H1 (cell line): Measurements from ENCODE around the gene ANKRD17. TPM values are rescaled to one million over a fixed set of nuclear protein-coding genes. Genes with fewer than 3 reads are reported as not detected.

Experiments used
- CTCF ChIA-PET: fragments of 300-600 bp; sonication (Branson Sonifier 250); formaldehyde crosslinking; loops from one replicate; lab custom pipeline; 2021; ENCODE audit not compliant: partially characterized antibody; lab: Charles Lee
- POLR2A ChIA-PET: fragments of 300-600 bp; sonication (Branson Sonifier 250); formaldehyde crosslinking; loops from one replicate; lab custom pipeline; 2021; ENCODE audit warnings: inconsistent platforms; ENCODE audit not compliant: partially characterized antibody; lab: Charles Lee
- DNase-seq, 2 experiments: peaks; one replicate each; pipeline versions ENCODE4 v3.0.0 to v3.0.0-alpha.2; 2010 to 2022; ENCODE audit warnings: low spot score in 2 of 2, low read depth in 1 of 2, mixed read lengths in 1 of 2
- FAIRE-seq: peaks from 2 replicates; lab custom pipeline; 2011; peaks lifted over from hg19 to GRCh38; lab: Jason Lieb, UNC
- H2AFZ ChIP-seq: 2 replicates; pipeline ENCODE4 v1.8.1; 2012; ENCODE audit warnings: low read length, inconsistent platforms
- H2AK5ac ChIP-seq: 2 replicates; pipeline ENCODE4 v1.6.1; 2013; ENCODE audit warnings: low read depth, low read length
- H2BK120ac ChIP-seq: replicated peaks from 2 replicates; pipeline ENCODE3; 2013; ENCODE audit warnings: low read depth, low read length, inconsistent platforms
- H2BK12ac ChIP-seq: 2 replicates; pipeline ENCODE4 v1.6.1; 2013; ENCODE audit warnings: low read depth, low read length
- H2BK15ac ChIP-seq: 2 replicates; pipeline ENCODE4 v1.6.1; 2013; ENCODE audit warnings: low read length
- H2BK20ac ChIP-seq: 2 replicates; pipeline ENCODE4 v1.6.1; 2013; ENCODE audit warnings: low read length
- H2BK5ac ChIP-seq: 2 replicates; pipeline ENCODE4 v1.6.1; 2013; ENCODE audit warnings: low read depth, low read length
- H3K14ac ChIP-seq: 2 replicates; pipeline ENCODE4 v1.6.1; 2013; ENCODE audit warnings: inconsistent platforms; ENCODE audit not compliant: insufficient read length
- H3K18ac ChIP-seq: 2 replicates; pipeline ENCODE4 v1.6.1; 2013; ENCODE audit warnings: low read length; ENCODE audit errors: extremely low read depth
- H3K23ac ChIP-seq: 2 replicates; pipeline ENCODE4 v1.6.1; 2013; ENCODE audit warnings: inconsistent platforms; ENCODE audit not compliant: insufficient read length
- H3K23me2 ChIP-seq: 2 replicates; pipeline ENCODE4 v1.6.1; 2013; ENCODE audit warnings: low read depth, low read length
- H3K27ac ChIP-seq: 2 replicates; pipeline ENCODE4 v1.6.1; 2011; ENCODE audit warnings: low read depth, low read length, inconsistent platforms
- H3K27me3 ChIP-seq, 4 experiments: replicated peaks in 1 of 4; 1 replicate in 1 of 4; 2 replicates in 3 of 4; pipeline versions ENCODE4 v1.6.1 to v1.8.1; 2011 to 2013; ENCODE audit warnings: low read length in 3 of 4, mild to moderate bottlenecking in 3 of 4, inconsistent platforms in 2 of 4, mixed read lengths in 2 of 4, moderate library complexity in 1 of 4; ENCODE audit not compliant: control insufficient read depth in 3 of 4, insufficient read depth in 3 of 4; ENCODE audit errors: extremely low read depth in 1 of 4
- H3K36me3 ChIP-seq, 4 experiments: 2 replicates each; pipeline versions ENCODE4 v1.6.1 to v1.8.1; 2011 to 2013; ENCODE audit warnings: mild to moderate bottlenecking in 4 of 4, low read length in 3 of 4, moderate library complexity in 2 of 4, control low read depth in 1 of 4, inconsistent platforms in 1 of 4; ENCODE audit not compliant: insufficient read depth in 4 of 4, control insufficient read depth in 2 of 4
- H3K4ac ChIP-seq: replicated peaks from 2 replicates; pipeline ENCODE3; 2013; ENCODE audit warnings: low read length, low read depth, mixed read lengths, inconsistent platforms; ENCODE audit not compliant: insufficient read length
- H3K4me1 ChIP-seq, 4 experiments: replicated peaks in 1 of 4; 1 replicate in 1 of 4; 2 replicates in 3 of 4; pipeline versions ENCODE4 v1.6.1 to v1.8.1; 2011 to 2013; ENCODE audit warnings: low read length in 3 of 4, inconsistent platforms in 2 of 4, mixed read lengths in 1 of 4; ENCODE audit not compliant: insufficient read depth in 4 of 4, control insufficient read depth in 3 of 4
- H3K4me2 ChIP-seq, 2 experiments: 2 replicates each; pipeline versions ENCODE4 v1.6.1 to v1.8.1; 2011 to 2013; ENCODE audit warnings: low read depth in 2 of 2, low read length in 2 of 2, control low read depth in 1 of 2, inconsistent platforms in 1 of 2, mild to moderate bottlenecking in 1 of 2; ENCODE audit not compliant: insufficient read depth in 1 of 2
- H3K4me3 ChIP-seq, 4 experiments: fragments of 200-600, 300-600 bp in 1 of 4; sonication (generic), shearing (Covaris generic), sonication (Bioruptor Twin) in 1 of 4; 2 replicates each; pipeline versions ENCODE4 v1.5.1 to v1.8.1; 2011 to 2016; ENCODE audit warnings: low read length in 4 of 4, low read depth in 3 of 4, control low read depth in 2 of 4, inconsistent platforms in 2 of 4, mild to moderate bottlenecking in 2 of 4, mixed read lengths in 1 of 4, moderate library complexity in 1 of 4; ENCODE audit not compliant: insufficient read depth in 2 of 4; ENCODE audit errors: extremely low read depth in 1 of 4
- H3K56ac ChIP-seq: replicated peaks from 2 replicates; pipeline ENCODE3; 2013; ENCODE audit warnings: low read depth, mild to moderate bottlenecking, mixed read lengths, low read length, inconsistent platforms; ENCODE audit not compliant: insufficient read length
- H3K79me1 ChIP-seq: 2 replicates; pipeline ENCODE4 v1.6.1; 2013; ENCODE audit warnings: low read depth, low read length, control low read depth
- H3K79me2 ChIP-seq, 2 experiments: 2 replicates each; pipeline versions ENCODE4 v1.6.1 to v1.8.1; 2012 to 2013; ENCODE audit warnings: low read length in 2 of 2, mild to moderate bottlenecking in 2 of 2, inconsistent platforms in 1 of 2; ENCODE audit not compliant: insufficient read depth in 2 of 2, control insufficient read depth in 1 of 2
- H3K9ac ChIP-seq, 4 experiments: replicated peaks in 1 of 4; 1 replicate in 1 of 4; 2 replicates in 3 of 4; pipeline versions ENCODE4 v1.6.1 to v1.8.1; 2011 to 2013; ENCODE audit warnings: low read depth in 3 of 4, low read length in 3 of 4, control low read depth in 2 of 4, mild to moderate bottlenecking in 2 of 4, moderate library complexity in 2 of 4, inconsistent platforms in 1 of 4; ENCODE audit errors: extremely low read depth in 1 of 4
- H3K9me3 ChIP-seq, 2 experiments: 2 replicates each; pipeline versions ENCODE4 v1.6.1 to v1.8.1; 2012 to 2013; ENCODE audit warnings: mild to moderate bottlenecking in 2 of 2, moderate library complexity in 2 of 2, control low read depth in 1 of 2, inconsistent platforms in 1 of 2, low read depth in 1 of 2, low read length in 1 of 2, mixed read lengths in 1 of 2; ENCODE audit not compliant: insufficient read depth in 2 of 2
- H4K20me1 ChIP-seq, 2 experiments: replicated peaks in 1 of 2; 2 replicates each; pipeline versions ENCODE3 to v1.8.1; 2011 to 2013; ENCODE audit warnings: inconsistent platforms in 2 of 2, low read length in 2 of 2, mild to moderate bottlenecking in 1 of 2; ENCODE audit not compliant: insufficient read depth in 2 of 2, control insufficient read depth in 1 of 2
- H4K5ac ChIP-seq: 2 replicates; pipeline ENCODE4 v1.6.1; 2013; ENCODE audit warnings: low read length, low read depth, mixed read lengths, inconsistent platforms; ENCODE audit not compliant: insufficient read length
- H4K8ac ChIP-seq: 2 replicates; pipeline ENCODE4 v1.8.0; 2013; ENCODE audit warnings: mild to moderate bottlenecking, moderate library complexity, low read length, inconsistent platforms; ENCODE audit not compliant: insufficient read depth; ENCODE audit errors: extremely low read depth
- H4K91ac ChIP-seq: replicated peaks from 2 replicates; pipeline ENCODE3; 2013; ENCODE audit warnings: low read length, mixed read lengths, inconsistent platforms; ENCODE audit not compliant: insufficient read length
- BCL11A ChIP-seq, 2 experiments: IDR thresholded peaks; one replicate each; pipeline ENCODE4 v1.6.1; 2011; ENCODE audit warnings: low read depth in 2 of 2, low read length in 2 of 2, mild to moderate bottlenecking in 2 of 2
- RAD21 ChIP-seq, 2 experiments: IDR thresholded peaks in 1 of 2; conservative IDR thresholded peaks in 1 of 2; 2 replicates each; pipeline ENCODE4 v1.6.1; 2011; ENCODE audit warnings: low read depth in 2 of 2, low read length in 2 of 2, improper control_type of control experiment in 1 of 2, inconsistent platforms in 1 of 2, mild to moderate bottlenecking in 1 of 2, moderate library complexity in 1 of 2
- SRF ChIP-seq: IDR thresholded peaks from 2 replicates; pipeline ENCODE4 v1.6.1; 2011; ENCODE audit warnings: mild to moderate bottlenecking, low read depth, low read length, moderate library complexity
- WGBS, 2 experiments: shearing (Covaris generic) in 1 of 2; methylation state at CpG; one replicate each; pipeline versions ENCODE4 v1.1.6 to v1.1.7; 2013 to 2015; ENCODE audit warnings: low lambda C conversion rate in 2 of 2, mixed read lengths in 2 of 2, inconsistent platforms in 1 of 2, low coverage in 1 of 2, missing lambda C conversion rate in 1 of 2; ENCODE audit not compliant: insufficient replicate concordance in 2 of 2, insufficient coverage in 1 of 2, insufficient read length in 1 of 2; ENCODE audit errors: extremely low coverage in 1 of 2, missing lambda C conversion rate in 1 of 2; 5-methylcytosine and 5-hydroxymethylcytosine counted together
- polyA plus RNA-seq, 7 experiments: library from polyadenylated mRNA; depleted of rRNA in 3 of 7; stranded (reverse) in 5 of 7; unstranded in 2 of 7; fragments of >200 nt in 5 of 7; fragments of 200-250 nt in 2 of 7; gene quantifications; 1 replicate in 5 of 7; 2 replicates in 1 of 7; 4 replicates in 1 of 7; pipeline versions ENCODE4 v1.2.1 to v1.2.3, GENCODE V29; 2011 to 2013; ENCODE audit warnings: missing spikeins in 2 of 7, mixed read lengths in 2 of 7
- total RNA-seq: library from RNA; stranded (reverse); fragmentation: NEBNext Ultra II Directional; extraction: Animal tissue kit (Norgen Biotek cat#: 25700); gene quantifications from 2 replicates; pipeline ENCODE4 v1.2.1, GENCODE V29; 2021
- TF ChIP-seq, protein P1 (sequence below): IDR thresholded peaks from 2 replicates; pipeline ENCODE4 v1.6.1; 2012; ENCODE audit warnings: inconsistent platforms
- TF ChIP-seq, protein P2 (sequence below): IDR thresholded peaks from 2 replicates; pipeline ENCODE4 v1.6.1; 2011; ENCODE audit warnings: low read depth, mild to moderate bottlenecking, low read length; ENCODE audit not compliant: insufficient read depth

Gene ANKRD17
- total and polyA plus RNA-seq, 2 of the 8 experiments (the other 6 are each of a cell fraction or from before 2014, with no cell fraction given) = 42.4 to 93.7 TPM

- ChIA-PET POLR2A (interaction anchor here (1.6 kb wide), 1 partner anchor 12 kb away, joined by 4 read pairs; no protein-coding TSS in a partner anchor), CTCF (interaction anchor here (0.7 kb wide), 1 partner anchor 9 kb away, joined by 3 read pairs; no protein-coding TSS in a partner anchor)
- Histone ChIP-seq H2BK5ac (peak overlapping the region; percentile 1; the same call in 1 of the 2 replicates), H2BK20ac (no peak overlapping the region), H3K9me3 (no peaks in the 10 kb centered on the region), H4K91ac (no peak overlapping the region), H2BK120ac (no peak overlapping the region), H2AFZ (no peak overlapping the region), H3K4ac (no peak overlapping the region), H3K27me3 (no peaks in the 10 kb centered on the region), H3K27ac (0 out of 2 replicates have a peak overlapping the region, but pooled peaks have one; percentile 6), H3K4me2 (peak overlapping the region; percentile 14 to 17; a peak in 1 of 4 replicates), H4K5ac (no peak overlapping the region), H2BK12ac (0 out of 2 replicates have a peak overlapping the region, but pooled peaks have one; percentile 19), H2AK5ac (no peak overlapping the region), H3K4me3 (no peak overlapping the region), H3K9ac (no peak overlapping the region), H2BK15ac (no peak overlapping the region), H3K36me3 (peaks cover 4 to 32% (median 15%) of the 10 kb centered on the region in 4 experiments; a peak in 7 of 8 replicates), H3K56ac (no peak overlapping the region), H3K23me2 (no peaks in the 10 kb centered on the region), H4K20me1 (no peaks in the 10 kb centered on the region), H3K79me1 (no peaks in the 10 kb centered on the region), H4K8ac (no peak overlapping the region), H3K18ac (no peak overlapping the region), H3K4me1 (peaks cover 3 to 20% (median 6%) of the 10 kb centered on the region in 4 experiments; a peak in 4 of 7 replicates), H3K23ac (no peak overlapping the region), H3K79me2 (no peaks in the 10 kb centered on the region), H3K14ac (no peak overlapping the region)
- FAIRE-seq (no peak), DNase-seq (no peak)
- TF ChIP-seq, protein P1, sequence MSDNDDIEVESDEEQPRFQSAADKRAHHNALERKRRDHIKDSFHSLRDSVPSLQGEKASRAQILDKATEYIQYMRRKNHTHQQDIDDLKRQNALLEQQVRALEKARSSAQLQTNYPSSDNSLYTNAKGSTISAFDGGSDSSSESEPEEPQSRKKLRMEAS = no peak
- TF ChIP-seq, protein P2, sequence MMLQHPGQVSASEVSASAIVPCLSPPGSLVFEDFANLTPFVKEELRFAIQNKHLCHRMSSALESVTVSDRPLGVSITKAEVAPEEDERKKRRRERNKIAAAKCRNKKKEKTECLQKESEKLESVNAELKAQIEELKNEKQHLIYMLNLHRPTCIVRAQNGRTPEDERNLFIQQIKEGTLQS = no peak
- TF ChIP-seq RAD21 (IDR thresholded peaks at IDR 0.05 in 1 of 2, conservative IDR thresholded peaks at IDR 0.05 in 1 of 2; ENCODE audit: low read depth in 2 of 2, low read length in 2 of 2) (no peak), BCL11A (IDR thresholded peaks at IDR 0.05; ENCODE audit: low read depth in 2 of 2, low read length in 2 of 2) (no peak), SRF (no peak)
- 95% methylated on average over 2 of the region's 2 CpGs; no CpG with 5 or more reads in 1 of the 2 experiments for WGBS, 2 experiments
Measured at GRCh38 chr4:73055241-73055897, 203.2 kb downstream of the ANKRD17 start.
